ENCODE measurements around the gene ZBTB1.

Gene ZBTB1, protein sequence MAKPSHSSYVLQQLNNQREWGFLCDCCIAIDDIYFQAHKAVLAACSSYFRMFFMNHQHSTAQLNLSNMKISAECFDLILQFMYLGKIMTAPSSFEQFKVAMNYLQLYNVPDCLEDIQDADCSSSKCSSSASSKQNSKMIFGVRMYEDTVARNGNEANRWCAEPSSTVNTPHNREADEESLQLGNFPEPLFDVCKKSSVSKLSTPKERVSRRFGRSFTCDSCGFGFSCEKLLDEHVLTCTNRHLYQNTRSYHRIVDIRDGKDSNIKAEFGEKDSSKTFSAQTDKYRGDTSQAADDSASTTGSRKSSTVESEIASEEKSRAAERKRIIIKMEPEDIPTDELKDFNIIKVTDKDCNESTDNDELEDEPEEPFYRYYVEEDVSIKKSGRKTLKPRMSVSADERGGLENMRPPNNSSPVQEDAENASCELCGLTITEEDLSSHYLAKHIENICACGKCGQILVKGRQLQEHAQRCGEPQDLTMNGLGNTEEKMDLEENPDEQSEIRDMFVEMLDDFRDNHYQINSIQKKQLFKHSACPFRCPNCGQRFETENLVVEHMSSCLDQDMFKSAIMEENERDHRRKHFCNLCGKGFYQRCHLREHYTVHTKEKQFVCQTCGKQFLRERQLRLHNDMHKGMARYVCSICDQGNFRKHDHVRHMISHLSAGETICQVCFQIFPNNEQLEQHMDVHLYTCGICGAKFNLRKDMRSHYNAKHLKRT

GRCh38 chr14:64504310-64504896 lies at the start of gene ZBTB1:
ZBTB1 (plus strand) TSS chr14:64504770; CDS start chr14:64521505, 16,735 bp downstream.
- DNase-seq: peak; percentile 39

DNA sequence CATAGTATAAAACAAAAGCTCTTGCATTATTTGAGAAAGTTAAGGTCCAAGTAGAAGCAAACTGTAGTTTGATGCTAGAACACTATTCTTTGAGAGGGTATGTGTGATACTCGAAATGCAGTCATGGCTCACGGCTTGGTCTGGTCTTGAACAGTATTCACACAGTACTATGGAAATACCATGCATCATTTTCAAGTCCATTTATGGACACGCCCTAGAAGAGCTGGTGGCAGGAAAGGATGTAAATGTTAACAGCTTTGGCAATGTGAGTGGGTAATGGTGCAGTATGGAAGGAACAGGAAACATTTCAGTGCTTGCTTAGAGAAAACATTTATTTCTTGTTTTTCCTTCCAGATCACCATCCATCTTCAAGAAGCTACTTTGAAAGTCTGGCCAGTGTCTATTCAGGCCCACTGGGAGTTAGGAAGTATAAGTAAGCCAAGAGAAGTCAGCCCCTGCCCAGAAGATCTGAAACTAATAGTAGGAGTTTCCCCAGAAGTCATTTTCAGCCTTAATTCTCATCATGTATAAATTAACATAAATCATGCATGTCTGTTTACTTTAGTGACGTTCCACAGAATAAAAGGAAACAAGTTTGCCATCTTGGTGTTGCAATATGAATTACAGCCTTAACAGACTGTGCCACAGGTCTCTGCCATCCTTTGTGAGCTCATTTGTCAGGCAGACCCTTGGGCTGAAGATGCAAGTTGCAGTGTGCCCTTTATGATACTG lies 45.0 kb upstream of the ZBTB1 start:
- no peak for DNase-seq

GRCh38 chr14:64461221-64461620 lies 43.3 kb upstream of the ZBTB1 start:
- DNase-seq: no peak

- no peak for DNase-seq
Measured at GRCh38 chr14:64463195-64463594, 41.4 kb upstream of the ZBTB1 start.

DNA sequence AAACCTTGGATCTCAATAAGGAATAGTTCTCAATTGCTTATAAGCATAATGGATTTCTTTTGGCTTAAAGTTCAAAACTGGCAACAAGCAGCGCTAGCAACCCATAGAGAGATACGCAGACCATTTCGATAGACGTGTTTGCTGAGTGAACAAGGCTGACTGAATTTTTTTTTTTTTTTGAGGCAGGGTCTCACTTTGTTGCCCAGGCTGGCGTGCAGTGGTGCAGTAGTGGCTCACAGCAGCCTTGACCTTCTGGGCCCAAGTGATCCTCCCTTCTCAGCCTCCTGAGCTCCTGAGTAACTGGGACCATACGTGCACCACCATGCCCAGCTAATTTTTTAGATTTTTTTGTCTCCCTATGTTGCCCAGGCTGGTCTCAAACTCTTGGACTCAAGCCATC lies 40.7 kb upstream of the ZBTB1 start:
- no peak for DNase-seq

GRCh38 chr14:64464651-64465050 lies 39.9 kb upstream of the ZBTB1 start:
- no peak for DNase-seq

DNA sequence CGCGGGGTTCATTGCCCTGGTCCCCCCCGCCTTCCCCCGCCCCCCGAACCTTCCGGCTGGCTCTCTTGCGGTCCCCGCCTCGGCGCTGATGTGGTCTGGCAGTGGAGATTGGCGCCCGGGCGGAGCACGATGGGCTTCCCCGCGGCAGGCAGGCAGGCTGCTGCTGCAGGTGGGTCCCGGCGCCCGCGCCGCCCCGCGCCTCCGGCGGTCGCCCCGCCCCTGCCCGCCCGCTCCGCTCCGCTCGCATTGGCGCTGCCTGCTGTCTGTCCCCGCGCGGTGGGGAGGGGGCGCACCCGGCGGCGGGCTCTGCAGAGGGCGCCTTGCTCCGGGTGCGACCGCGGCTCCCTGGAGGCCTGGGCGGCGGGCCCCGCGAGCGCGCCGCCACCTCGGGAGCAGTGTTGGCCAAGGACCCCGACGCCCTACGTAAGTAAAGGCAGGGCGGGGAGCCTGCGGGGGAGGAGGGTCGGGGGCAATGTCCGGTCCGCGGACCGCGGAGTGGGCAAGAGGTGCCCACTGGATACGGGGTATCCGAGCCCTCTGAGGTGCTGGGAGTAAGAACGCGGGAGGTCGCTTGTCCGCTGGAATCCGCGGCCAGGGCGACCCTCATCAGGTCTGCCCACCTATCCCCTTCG lies 39.3 kb upstream of the ZBTB1 start, which contains the start of gene AKAP5:
Gene AKAP5 (plus strand): TSS at position 309 of the 632 bp plus-strand sequence. CDS start 2,896 bp downstream, outside the sequence.
- DNase-seq: no peak

GRCh38 chr14:64465831-64466554 lies 38.6 kb upstream of the ZBTB1 start:
- no peak for DNase-seq

DNA sequence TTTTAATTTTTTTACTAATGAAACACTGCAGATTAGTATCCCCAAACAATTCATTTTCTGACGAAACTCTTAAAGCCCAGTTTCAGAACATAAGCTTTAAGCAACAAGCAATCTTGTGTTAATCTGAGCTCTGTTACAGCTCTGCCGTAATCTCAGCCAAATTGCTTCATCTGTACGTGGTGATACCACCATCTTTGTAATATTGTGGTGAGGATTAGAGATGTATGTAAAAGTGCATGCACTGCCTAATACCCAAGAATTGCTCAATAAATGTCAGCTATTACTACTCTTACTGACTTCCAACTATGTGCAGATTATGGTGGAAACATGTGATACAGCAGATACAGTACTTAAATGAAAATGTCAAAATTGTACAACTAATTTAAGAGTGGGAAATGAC lies 37.5 kb upstream of the ZBTB1 start:
- DNase-seq: no peak

DNA sequence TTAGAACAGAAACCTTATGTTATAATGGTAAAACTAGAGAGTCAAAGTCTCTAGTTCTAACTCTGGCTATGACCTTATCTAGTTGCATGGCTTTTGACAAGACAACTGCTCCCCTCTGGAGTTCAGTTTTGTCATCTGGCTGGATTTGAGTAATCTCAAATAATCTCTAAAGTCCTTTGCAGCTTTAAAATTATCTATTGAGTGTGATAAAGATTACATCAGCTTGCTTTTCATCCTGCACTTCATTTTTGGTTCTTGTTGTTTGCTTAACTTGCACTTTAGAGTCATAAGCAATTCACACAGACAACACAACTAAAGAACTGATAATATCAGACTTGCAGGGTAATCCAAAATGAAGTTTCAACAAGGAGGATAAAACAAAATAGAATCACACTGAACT lies 37.0 kb upstream of the ZBTB1 start:
- DNase-seq: no peak

GRCh38 chr14:64468451-64468850 lies 36.1 kb upstream of the ZBTB1 start:
- DNase-seq: no peak

- DNase-seq: no peak
Measured at GRCh38 chr14:64474041-64474440, 30.5 kb upstream of the ZBTB1 start.

GRCh38 chr14:64474698-64475097 lies 29.9 kb upstream of the ZBTB1 start:
- DNase-seq: no peak

GRCh38 chr14:64475585-64476273 lies 28.8 kb upstream of the ZBTB1 start:
- DNase-seq: no peak

DNA sequence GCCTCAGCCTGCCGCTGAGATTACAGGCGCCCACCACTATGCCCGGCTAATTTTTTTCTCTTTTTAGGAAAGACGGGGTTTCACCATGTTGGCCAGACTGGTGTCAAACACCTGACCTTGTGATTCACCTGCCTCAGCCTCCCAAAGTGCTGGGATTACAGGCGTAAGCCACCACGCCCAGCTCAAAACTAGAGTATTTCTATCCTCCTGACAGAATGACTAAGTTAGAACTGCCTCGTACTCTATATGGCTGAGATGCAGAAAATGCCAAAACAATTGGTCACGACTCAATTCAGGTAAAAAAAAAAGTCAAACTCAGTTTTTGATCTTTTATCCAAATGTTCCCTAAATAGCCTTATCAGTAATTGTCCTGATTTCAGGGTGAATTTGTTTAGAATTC lies 28.1 kb upstream of the ZBTB1 start:
- no peak for DNase-seq

DNA sequence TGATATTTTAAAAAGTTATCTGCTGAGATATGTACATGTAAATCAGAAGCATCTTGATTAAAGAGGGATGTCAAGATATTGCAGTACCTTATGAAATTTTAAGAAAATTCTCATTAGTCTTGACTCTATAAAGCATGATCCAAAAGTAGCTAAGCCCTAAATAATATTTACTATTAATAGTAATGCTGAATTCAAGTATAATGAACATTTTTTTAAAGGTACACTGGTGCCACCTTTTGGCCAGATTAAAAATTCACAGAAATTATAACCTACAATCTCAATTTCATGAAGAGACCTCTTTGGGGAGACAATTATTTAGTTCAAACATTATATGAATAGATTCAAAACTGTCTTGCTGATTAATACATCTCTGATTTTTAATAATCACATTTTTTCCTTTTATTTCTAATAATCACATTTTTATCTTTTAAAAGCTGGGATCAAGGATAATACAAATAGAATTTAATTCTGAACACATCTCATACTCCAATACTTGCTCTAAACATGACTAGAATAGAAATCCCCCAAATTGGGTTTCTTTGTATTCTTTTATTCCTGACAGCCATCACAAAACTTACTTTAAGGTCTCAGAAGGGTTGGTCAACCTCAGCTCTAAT lies 25.8 kb upstream of the ZBTB1 start:
- no peak for DNase-seq

- no peak for DNase-seq
Measured at GRCh38 chr14:64488590-64489099, 15.9 kb upstream of the ZBTB1 start.

GRCh38 chr14:64491637-64492036 lies 12.9 kb upstream of the ZBTB1 start:
- no peak for DNase-seq

DNA sequence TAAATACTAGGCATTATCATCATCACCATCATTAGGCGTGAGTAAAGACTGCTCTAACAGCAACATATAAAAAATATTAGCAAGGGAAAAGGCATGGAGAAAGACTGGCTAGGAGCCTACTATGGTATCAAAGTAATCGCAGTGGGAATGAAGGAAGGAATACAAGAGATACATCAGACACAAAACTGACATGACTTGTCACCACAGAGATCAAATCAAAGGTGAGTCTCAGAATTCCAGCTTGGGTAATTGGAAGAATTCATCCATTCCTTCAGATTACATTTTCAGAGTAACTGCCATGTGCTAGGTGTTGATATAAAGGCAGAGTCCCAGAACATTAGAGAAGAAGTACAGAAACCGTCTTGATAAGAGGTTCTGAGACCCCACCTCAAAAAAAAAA lies 11.1 kb upstream of the ZBTB1 start:
- DNase-seq: no peak

DNA sequence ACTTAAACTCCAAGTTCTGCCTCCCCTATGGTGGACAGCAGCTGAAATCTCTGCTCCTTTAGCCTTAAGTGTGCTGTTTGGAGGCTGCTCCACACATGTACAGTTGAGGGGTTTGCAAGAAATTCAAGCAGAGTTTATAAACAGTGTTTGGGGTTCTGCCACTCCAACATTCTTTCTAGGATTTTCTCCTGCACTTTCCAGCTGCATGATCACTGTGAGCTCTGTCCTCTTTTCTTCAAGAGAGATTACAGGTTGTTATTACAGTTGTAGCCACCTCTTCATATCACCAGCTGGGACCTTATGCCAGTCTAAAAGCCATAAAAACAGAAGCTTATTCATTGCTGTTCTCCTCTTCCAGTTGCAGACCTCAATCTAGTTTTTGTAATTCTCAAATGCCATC lies 9.3 kb upstream of the ZBTB1 start:
- DNase-seq: no peak

- no peak for DNase-seq
Measured at GRCh38 chr14:64496764-64497163, 7.8 kb upstream of the ZBTB1 start.

Data from SIG-M5 (cell line).